ENCODE measurements around the gene GNAQ.
"Not testable (repeated sequence)": the region's sequence is repeated elsewhere in the genome, so short reads cannot be mapped to it uniquely, and the experiment has no call there.

GNAQ gene

DNA sequence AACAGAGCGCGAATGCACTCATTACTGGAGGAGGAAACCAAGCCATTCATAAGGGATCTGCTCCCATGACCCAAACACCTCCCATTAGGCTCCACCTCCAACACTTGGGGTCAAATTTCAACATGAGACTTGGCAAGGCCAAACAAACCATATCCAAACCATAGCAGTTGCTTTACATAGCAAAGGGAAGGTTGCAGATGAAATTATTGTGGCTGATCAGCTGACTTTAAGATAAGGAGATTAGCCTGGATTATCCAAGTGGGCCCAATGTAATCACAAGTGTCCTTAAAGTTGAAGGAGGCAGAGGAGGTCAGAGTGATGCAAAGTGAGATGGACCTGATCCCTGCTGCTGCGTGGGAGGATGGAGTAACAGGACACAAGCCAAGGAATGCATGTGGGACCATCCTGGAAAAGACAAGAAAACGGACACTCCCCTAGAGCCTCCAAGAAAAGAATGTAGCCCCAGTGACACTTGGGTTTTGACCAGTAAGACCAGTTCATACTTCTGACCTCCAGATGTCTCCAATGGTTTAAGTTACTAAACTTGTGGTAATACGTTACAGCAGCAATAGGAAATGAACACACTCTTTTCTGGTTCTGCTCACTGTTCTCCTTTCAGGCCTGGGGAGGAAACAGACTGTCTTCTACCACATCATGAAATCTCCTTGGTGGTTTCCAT is 167.3 kb downstream of the GNAQ start:
- H3K9ac ChIP-seq (ENCODE audit: low read depth, low read length) = no peak overlapping the region
- H3K9me3 ChIP-seq (ENCODE audit: insufficient read depth, low read length, severe bottlenecking) = peaks cover 8% of the 10 kb centered on the region
- no peak overlapping the region for H3K27ac ChIP-seq (ENCODE audit: low read length)
- H3K4me1 ChIP-seq (ENCODE audit: insufficient read depth, low read length) = no peaks in the 10 kb centered on the region
- DNase-seq (no peak), ATAC-seq (ENCODE audit: insufficient read depth, low read depth) (0 out of 3 replicates have a peak, but pooled peaks have one; percentile 22)
- H3K4me2 ChIP-seq (ENCODE audit: insufficient read depth, low read length) = no peak overlapping the region
- no peaks in the 10 kb centered on the region for H3K27me3 ChIP-seq (ENCODE audit: insufficient read depth, low read length, poor library complexity)
- H3K79me2 ChIP-seq (ENCODE audit: insufficient read depth, low read length) = peaks cover 76% of the 10 kb centered on the region
- no peak overlapping the region for H3K4me3 ChIP-seq (ENCODE audit: low read depth in 1 of 2, low read length in 2 of 2)
- no peak for TF ChIP-seq EZH2 (IDR thresholded peaks at IDR 0.05; ENCODE audit: borderline replicate concordance, low read depth, low read length, severe bottlenecking)
- TF ChIP-seq, protein P1, sequence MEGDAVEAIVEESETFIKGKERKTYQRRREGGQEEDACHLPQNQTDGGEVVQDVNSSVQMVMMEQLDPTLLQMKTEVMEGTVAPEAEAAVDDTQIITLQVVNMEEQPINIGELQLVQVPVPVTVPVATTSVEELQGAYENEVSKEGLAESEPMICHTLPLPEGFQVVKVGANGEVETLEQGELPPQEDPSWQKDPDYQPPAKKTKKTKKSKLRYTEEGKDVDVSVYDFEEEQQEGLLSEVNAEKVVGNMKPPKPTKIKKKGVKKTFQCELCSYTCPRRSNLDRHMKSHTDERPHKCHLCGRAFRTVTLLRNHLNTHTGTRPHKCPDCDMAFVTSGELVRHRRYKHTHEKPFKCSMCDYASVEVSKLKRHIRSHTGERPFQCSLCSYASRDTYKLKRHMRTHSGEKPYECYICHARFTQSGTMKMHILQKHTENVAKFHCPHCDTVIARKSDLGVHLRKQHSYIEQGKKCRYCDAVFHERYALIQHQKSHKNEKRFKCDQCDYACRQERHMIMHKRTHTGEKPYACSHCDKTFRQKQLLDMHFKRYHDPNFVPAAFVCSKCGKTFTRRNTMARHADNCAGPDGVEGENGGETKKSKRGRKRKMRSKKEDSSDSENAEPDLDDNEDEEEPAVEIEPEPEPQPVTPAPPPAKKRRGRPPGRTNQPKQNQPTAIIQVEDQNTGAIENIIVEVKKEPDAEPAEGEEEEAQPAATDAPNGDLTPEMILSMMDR (IDR thresholded peaks at IDR 0.05; ENCODE audit: borderline replicate concordance, extremely low read depth, low read length, poor library complexity, severe bottlenecking) = no peak
- H3K36me3 ChIP-seq (ENCODE audit: insufficient read depth, low read length) = peaks cover 23% of the 10 kb centered on the region
- no peaks in the 10 kb centered on the region for H4K20me1 ChIP-seq (ENCODE audit: insufficient read depth, low read length)
- no peak overlapping the region for H2AFZ ChIP-seq (ENCODE audit: low read depth, low read length)

DNA sequence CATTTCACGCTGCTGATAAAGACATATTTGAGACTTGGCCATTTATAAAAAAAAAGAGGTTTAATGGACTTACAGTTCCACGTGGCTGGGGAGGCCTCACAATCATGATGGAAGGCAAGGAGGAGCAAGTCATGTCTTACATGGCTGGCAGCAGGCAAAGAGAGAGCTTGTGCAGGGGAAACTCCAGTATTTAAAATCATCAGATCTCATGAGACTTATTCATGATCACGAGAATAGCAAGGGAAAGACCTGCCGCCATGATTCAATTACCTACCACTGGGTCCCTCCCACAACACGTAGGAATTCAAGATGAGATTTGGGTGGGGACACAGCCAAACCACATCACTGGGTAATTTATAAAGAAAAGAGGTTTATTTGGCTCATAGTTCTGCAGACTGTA is 168.0 kb downstream of the GNAQ start:
- not testable (repeated sequence) for H3K4me3 ChIP-seq (ENCODE audit: low read depth in 1 of 2, low read length in 2 of 2); H3K4me2 ChIP-seq (ENCODE audit: insufficient read depth, low read length); DNase-seq; H3K27ac ChIP-seq (ENCODE audit: low read length); H4K20me1 ChIP-seq (ENCODE audit: insufficient read depth, low read length); H2AFZ ChIP-seq (ENCODE audit: low read depth, low read length); H3K4me1 ChIP-seq (ENCODE audit: insufficient read depth, low read length); H3K9ac ChIP-seq (ENCODE audit: low read depth, low read length); H3K27me3 ChIP-seq (ENCODE audit: insufficient read depth, low read length, poor library complexity); ATAC-seq (ENCODE audit: insufficient read depth, low read depth); H3K9me3 ChIP-seq (ENCODE audit: insufficient read depth, low read length, severe bottlenecking)
- Histone ChIP-seq H3K36me3 (ENCODE audit: insufficient read depth, low read length) (peaks cover 23% of the 10 kb centered on the region), H3K79me2 (ENCODE audit: insufficient read depth, low read length) (peaks cover 76% of the 10 kb centered on the region)

DNA sequence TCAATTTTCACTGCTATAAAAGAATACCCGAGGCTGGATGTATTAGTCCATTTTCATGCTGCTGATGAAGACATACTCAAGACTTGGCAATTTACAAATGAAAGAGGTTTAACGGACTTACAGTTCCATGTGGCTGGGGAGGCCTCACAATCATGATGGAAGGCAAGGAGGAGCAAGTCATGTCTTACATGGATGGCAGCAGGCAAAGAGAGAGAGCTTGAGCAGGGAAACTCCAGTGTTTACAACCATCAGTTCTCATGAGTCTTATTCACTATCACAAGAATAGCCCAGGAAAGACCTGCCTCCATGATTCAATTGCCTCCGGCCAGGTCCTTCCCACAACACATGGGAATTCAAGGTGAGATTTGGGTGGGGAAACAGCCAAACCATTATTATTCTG is 170.7 kb downstream of the GNAQ start:
- H3K4me3 ChIP-seq (ENCODE audit: low read depth in 1 of 2, low read length in 2 of 2); H3K9me3 ChIP-seq (ENCODE audit: insufficient read depth, low read length, severe bottlenecking); H2AFZ ChIP-seq (ENCODE audit: low read depth, low read length); H4K20me1 ChIP-seq (ENCODE audit: insufficient read depth, low read length); H3K27ac ChIP-seq (ENCODE audit: low read length); H3K9ac ChIP-seq (ENCODE audit: low read depth, low read length); DNase-seq; H3K4me2 ChIP-seq (ENCODE audit: insufficient read depth, low read length); H3K27me3 ChIP-seq (ENCODE audit: insufficient read depth, low read length, poor library complexity); ATAC-seq (ENCODE audit: insufficient read depth, low read depth); H3K4me1 ChIP-seq (ENCODE audit: insufficient read depth, low read length): not testable (repeated sequence)
- Histone ChIP-seq H3K36me3 (ENCODE audit: insufficient read depth, low read length) (peaks cover 28% of the 10 kb centered on the region), H3K79me2 (ENCODE audit: insufficient read depth, low read length) (peaks cover 73% of the 10 kb centered on the region)

DNA sequence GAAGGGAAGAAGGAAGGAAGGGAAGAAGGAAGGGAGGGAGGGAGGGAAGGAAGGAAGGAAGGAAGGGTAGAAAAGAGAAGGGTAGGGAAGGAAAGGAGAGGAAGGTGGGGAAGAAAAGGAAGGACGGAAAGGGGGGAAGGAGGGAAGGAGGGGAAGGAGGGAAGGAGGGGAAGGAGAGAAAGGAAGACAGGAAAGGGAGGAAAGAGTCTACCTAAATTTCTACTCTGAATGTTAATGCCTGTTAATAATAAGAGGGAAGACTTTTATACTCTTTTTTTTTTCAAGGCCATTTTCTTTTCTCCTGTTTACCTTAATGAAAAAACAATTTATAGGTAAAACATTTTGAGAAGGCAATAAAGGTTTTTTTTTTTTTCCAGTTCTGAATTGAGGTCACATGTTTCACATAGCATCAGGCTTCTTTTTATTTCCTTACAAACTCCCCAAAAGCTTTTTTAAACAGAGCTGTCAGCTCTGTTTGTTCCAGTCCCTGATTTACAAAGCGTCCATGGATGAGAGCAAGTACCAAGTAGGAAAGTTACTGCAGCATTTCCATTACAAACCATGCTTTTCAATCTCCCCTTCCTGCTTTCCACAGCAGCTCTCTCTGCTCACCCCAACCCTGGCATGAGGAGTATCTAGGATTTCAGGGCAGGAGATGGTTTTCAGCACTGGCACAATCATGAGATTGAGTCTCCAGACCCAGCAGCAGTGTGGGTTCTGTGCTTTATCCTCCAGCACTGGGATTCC is 173.9 kb downstream of the GNAQ start:
- H3K79me2 ChIP-seq (ENCODE audit: insufficient read depth, low read length) = peaks cover 77% of the 10 kb centered on the region
- no peak overlapping the region for H2AFZ ChIP-seq (ENCODE audit: low read depth, low read length)
- no peak overlapping the region for H3K4me2 ChIP-seq (ENCODE audit: insufficient read depth, low read length)
- H3K4me1 ChIP-seq (ENCODE audit: insufficient read depth, low read length) = 0 out of 2 replicates have a peak, but pooled peaks cover 2% of the 10 kb centered on the region
- DNase-seq = no peak
- 0 out of 2 replicates have a peak overlapping the region, but pooled peaks have one; percentile 24 for H3K27ac ChIP-seq (ENCODE audit: low read length)
- TF ChIP-seq EZH2 (IDR thresholded peaks at IDR 0.05; ENCODE audit: borderline replicate concordance, low read depth, low read length, severe bottlenecking) = no peak
- TF ChIP-seq, protein P1 (IDR thresholded peaks at IDR 0.05; ENCODE audit: borderline replicate concordance, extremely low read depth, low read length, poor library complexity, severe bottlenecking) = no peak
- no peak overlapping the region for H3K9ac ChIP-seq (ENCODE audit: low read depth, low read length)
- no peak overlapping the region for H3K4me3 ChIP-seq (ENCODE audit: low read depth in 1 of 2, low read length in 2 of 2)
- no peak for ATAC-seq (ENCODE audit: insufficient read depth, low read depth)
- H3K9me3 ChIP-seq (ENCODE audit: insufficient read depth, low read length, severe bottlenecking) = no peaks in the 10 kb centered on the region
- H4K20me1 ChIP-seq (ENCODE audit: insufficient read depth, low read length) = peaks cover 10% of the 10 kb centered on the region
- no peaks in the 10 kb centered on the region for H3K27me3 ChIP-seq (ENCODE audit: insufficient read depth, low read length, poor library complexity)
- H3K36me3 ChIP-seq (ENCODE audit: insufficient read depth, low read length) = peaks cover 10% of the 10 kb centered on the region; the same call in 1 of the 2 replicates

All from DND-41 (cell line).